Colonic mucosa (tissue), 4 donors: ENCODE measurements around the gene MKRN1. TPM values are rescaled to one million over a fixed set of nuclear protein-coding genes. Genes with fewer than 3 reads are reported as not detected.
A peak's percentile ranks its signal among the peaks of the same experiment; 100 is the strongest.

Experiments used
- DNase-seq: peaks from one replicate; pipeline ENCODE4 v3.0.0-alpha.2; 2020
- H3K27ac ChIP-seq: fragments of 200-600 bp; one replicate; pipeline ENCODE4 v1.8.0; 2021
- H3K27me3 ChIP-seq: fragments of 200-600 bp; one replicate; pipeline ENCODE4 v1.8.0; 2021
- H3K36me3 ChIP-seq: fragments of 200-600 bp; one replicate; pipeline ENCODE4 v1.8.0; 2021
- H3K4me1 ChIP-seq: fragments of 200-600 bp; one replicate; pipeline ENCODE4 v1.8.0; 2021; ENCODE audit warnings: mild to moderate bottlenecking
- H3K4me3 ChIP-seq: fragments of 200-600 bp; one replicate; pipeline ENCODE4 v1.8.0; 2021
- H3K9ac ChIP-seq, 2 donors: one replicate each; pipeline ENCODE4 v1.7.0; 2013; ENCODE audit warnings: control low read depth in 2 of 2, low read depth in 2 of 2, low read length in 2 of 2
- H3K9me3 ChIP-seq: fragments of 200-600 bp; one replicate; pipeline ENCODE4 v1.8.0; 2021
- CTCF ChIP-seq: fragments of 200-600 bp; IDR thresholded peaks from one replicate; pipeline ENCODE4 v1.8.0; 2022; ENCODE audit warnings: antibody characterized with exemption, mild to moderate bottlenecking
- intact Hi-C: fragments of 100-400 bp; cut with DNase I; formaldehyde crosslinking; loops from one replicate; pipeline ENCODE4 v1.14.1; 2022
- total RNA-seq, 2 donors: library from RNA; stranded (reverse); fragmentation: NEBNext Ultra II Directional in 1 of 2; extraction: Animal tissue kit (Norgen Biotek cat#: 25700) in 1 of 2; gene quantifications; one replicate each; pipeline ENCODE4 v1.2.1, GENCODE V29; 2021
- donor health status: healthy.
- donor health status: DM: no; HTN: no; CAD: no.
- donor health status: DM: no; HTN: no; CAD: no.

MKRN1 gene
- 100 to 1,000 TPM; 175 to 240 TPM for total RNA-seq

- Histone ChIP-seq H3K36me3 (no peaks in the 10 kb centered on the region), H3K4me1 (peaks cover 7% of the 10 kb centered on the region)
- intact Hi-C loops: loop anchor here (5.0 kb wide), 1 partner anchor 173 kb away; no protein-coding TSS in a partner anchor
Observed at GRCh38 chr7:140479062-140479738, at the start of gene MKRN1. MKRN1 (minus strand) TSS chr7:140479505; CDS start chr7:140479344, 161 bp downstream.

GRCh38 chr7:140526787-140527664, 47.7 kb upstream of the MKRN1 start:
- TF ChIP-seq CTCF: no peak
- Histone ChIP-seq H3K36me3 (no peaks in the 10 kb centered on the region), H3K27ac (no peak overlapping the region), H3K4me3 (no peak overlapping the region), H3K4me1 (no peaks in the 10 kb centered on the region), H3K27me3 (no peaks in the 10 kb centered on the region), H3K9ac (no peak overlapping the region), H3K9me3 (no peaks in the 10 kb centered on the region)
- DNase-seq: no peak
- intact Hi-C loops: no loop called here

More at GRCh38 chr7:140479062-140479738, at the start of gene MKRN1:
- Histone ChIP-seq H3K9ac (peak within 1 kb of the TSS; percentile 96 to 98), H3K27me3 (no peaks in the 10 kb centered on the region), H3K27ac (peak within 1 kb of the TSS; percentile 99), H3K4me3 (peak within 1 kb of the TSS; percentile 93), H3K9me3 (no peaks in the 10 kb centered on the region)
- TF ChIP-seq CTCF: no peak
- DNase-seq: peak; percentile 97

GRCh38 chr7:140526214-140526613, 46.9 kb upstream of the MKRN1 start:
- H3K27me3 ChIP-seq: no peaks in the 10 kb centered on the region
- no peaks in the 10 kb centered on the region for H3K9me3 ChIP-seq
- peak overlapping the region in 1 of 2 donors; percentile 14 for H3K9ac ChIP-seq
- intact Hi-C loops: no loop called here
- H3K4me3 ChIP-seq: no peak overlapping the region
- DNase-seq: no peak
- no peak for TF ChIP-seq CTCF
- no peak overlapping the region for H3K27ac ChIP-seq
- H3K4me1 ChIP-seq: no peaks in the 10 kb centered on the region
- H3K36me3 ChIP-seq: no peaks in the 10 kb centered on the region

- no peaks in the 10 kb centered on the region for H3K36me3 ChIP-seq
- peak; percentile 77 for DNase-seq
- H3K27me3 ChIP-seq: no peaks in the 10 kb centered on the region
- H3K4me1 ChIP-seq: no peaks in the 10 kb centered on the region
- no peaks in the 10 kb centered on the region for H3K9me3 ChIP-seq
- intact Hi-C loops: no loop called here
- peak overlapping the region in 1 of 2 donors; percentile 14 for H3K9ac ChIP-seq
- no peak overlapping the region for H3K27ac ChIP-seq
- H3K4me3 ChIP-seq: no peak overlapping the region
- no peak for TF ChIP-seq CTCF
Observed at GRCh38 chr7:140525743-140526142, 46.4 kb upstream of the MKRN1 start.

GRCh38 chr7:140521421-140521820, 42.1 kb upstream of the MKRN1 start:
- no peak for DNase-seq
- Histone ChIP-seq H3K27me3 (no peaks in the 10 kb centered on the region), H3K36me3 (no peaks in the 10 kb centered on the region), H3K4me3 (no peak overlapping the region), H3K9me3 (no peaks in the 10 kb centered on the region), H3K27ac (no peak overlapping the region), H3K4me1 (no peaks in the 10 kb centered on the region), H3K9ac (no peak overlapping the region)
- intact Hi-C loops: no loop called here
- no peak for TF ChIP-seq CTCF
